Thymus (tissue), 11 donors: ENCODE measurements around the gene CYP27C1. TPM values are rescaled to one million over a fixed set of nuclear protein-coding genes. Genes with fewer than 3 reads are reported as not detected.

Experiments
- DNase-seq, 9 donors: peaks; one replicate each; pipeline ENCODE4 v3.0.0-alpha.2; 2013; ENCODE audit warnings: low spot score in 9 of 9, low read depth in 6 of 9, missing footprints in 1 of 9
- H3K27ac ChIP-seq, 2 donors: one replicate each; pipeline ENCODE4 v1.5.1; 2013; ENCODE audit warnings: control low read depth in 1 of 2, low read depth in 1 of 2, low read length in 1 of 2, mild to moderate bottlenecking in 1 of 2, moderate library complexity in 1 of 2
- H3K27me3 ChIP-seq, 2 donors: one replicate each; pipeline ENCODE4 v1.5.1; 2013; ENCODE audit warnings: low read length in 1 of 2; ENCODE audit not compliant: control insufficient read depth in 2 of 2, insufficient read depth in 1 of 2
- H3K36me3 ChIP-seq, 2 donors: one replicate each; pipeline ENCODE4 v1.5.1; 2013; ENCODE audit warnings: low read length in 1 of 2, mild to moderate bottlenecking in 1 of 2, moderate library complexity in 1 of 2; ENCODE audit not compliant: control insufficient read depth in 2 of 2, insufficient read depth in 2 of 2
- H3K4me1 ChIP-seq, 2 donors: one replicate each; pipeline ENCODE4 v1.5.1; 2013; ENCODE audit warnings: low read length in 2 of 2; ENCODE audit not compliant: control insufficient read depth in 2 of 2, insufficient read depth in 2 of 2
- H3K4me3 ChIP-seq, 2 donors: one replicate each; pipeline ENCODE4 v1.5.1; 2013; ENCODE audit warnings: low read length in 2 of 2, control low read depth in 1 of 2, mild to moderate bottlenecking in 1 of 2
- H3K9me3 ChIP-seq, 2 donors: one replicate each; pipeline ENCODE4 v1.5.1; 2013; ENCODE audit warnings: low read length in 1 of 2, mild to moderate bottlenecking in 1 of 2; ENCODE audit not compliant: control insufficient read depth in 2 of 2, insufficient read depth in 1 of 2
- WGBS: extraction: QIAGEN DNeasy Blood & Tissue Kit; methylation state at CpG from one replicate; pipeline ENCODE4 v1.1.7; 2013; 5-methylcytosine and 5-hydroxymethylcytosine counted together
- polyA plus RNA-seq: library from polyadenylated mRNA; stranded (reverse); fragments of 200-250 nt; gene quantifications from one replicate; pipeline ENCODE4 v1.2.3, GENCODE V29; 2013
- total RNA-seq: library from RNA; stranded (reverse); fragments of 120-200 nt; gene quantifications from one replicate; pipeline ENCODE4 v1.2.4, GENCODE V29; 2013
- donor health status: healthy.

The CYP27C1 gene
- total and polyA plus RNA-seq, 2 donors, result 0.05 TPM

- H3K36me3 ChIP-seq, result no peaks in the 10 kb centered on the region
- WGBS, result 96% methylated on average over 4 of the region's 4 CpGs
- H3K27me3 ChIP-seq, result no peaks in the 10 kb centered on the region
- no peaks in the 10 kb centered on the region for H3K9me3 ChIP-seq
- H3K4me3 ChIP-seq, result no peak overlapping the region
- peaks cover 0 to 2% of the 10 kb centered on the region in 2 donors for H3K4me1 ChIP-seq
- no peak for DNase-seq
- no peak overlapping the region for H3K27ac ChIP-seq
Measured at GRCh38 chr2:127142663-127143630, 77.2 kb downstream of the CYP27C1 start.

- no peak for DNase-seq
- Histone ChIP-seq H3K36me3 (no peaks in the 10 kb centered on the region), H3K27me3 (no peaks in the 10 kb centered on the region), H3K9me3 (no peaks in the 10 kb centered on the region), H3K4me3 (no peak overlapping the region), H3K4me1 (no peaks in the 10 kb centered on the region), H3K27ac (no peak overlapping the region)
- WGBS, result 69% methylated on average over 13 of the region's 13 CpGs
Measured at GRCh38 chr2:127140538-127140937, 79.6 kb downstream of the CYP27C1 start.

- 55% methylated on average over 2 of the region's 2 CpGs for WGBS
Measured at GRCh38 chr2:127139766-127140165, 80.3 kb downstream of the CYP27C1 start.

DNA sequence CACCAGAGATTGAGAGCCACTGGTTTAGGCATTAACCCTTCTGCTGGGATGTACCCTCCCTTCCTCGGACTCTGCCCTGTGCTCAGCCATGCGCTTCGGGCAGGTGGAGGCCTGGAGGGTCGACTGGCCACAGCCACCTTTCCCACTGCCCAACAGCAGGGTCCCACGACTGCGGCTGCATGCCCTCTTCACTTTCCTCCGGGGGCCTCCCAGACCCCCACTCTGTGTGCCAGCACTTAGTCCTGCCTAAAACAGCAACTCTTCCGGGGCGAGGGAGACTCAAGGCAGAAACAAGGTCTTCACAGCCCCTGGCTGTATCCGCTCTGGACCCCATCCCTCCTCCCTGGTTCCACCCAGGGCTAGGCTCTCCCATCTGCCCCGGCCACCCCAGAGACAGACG is 81.8 kb downstream of the CYP27C1 start:
- Histone ChIP-seq H3K9me3 (no peaks in the 10 kb centered on the region), H3K27ac (no peak overlapping the region), H3K36me3 (no peaks in the 10 kb centered on the region), H3K4me1 (no peaks in the 10 kb centered on the region), H3K27me3 (no peaks in the 10 kb centered on the region), H3K4me3 (no peak overlapping the region)
- WGBS, result 92% methylated on average over 12 of the region's 12 CpGs
- DNase-seq, result no peak

More at GRCh38 chr2:127139766-127140165, 80.3 kb downstream of the CYP27C1 start:
- DNase-seq, result no peak
- Histone ChIP-seq H3K36me3 (no peaks in the 10 kb centered on the region), H3K9me3 (no peaks in the 10 kb centered on the region), H3K4me3 (no peak overlapping the region), H3K4me1 (no peaks in the 10 kb centered on the region), H3K27me3 (no peaks in the 10 kb centered on the region), H3K27ac (no peak overlapping the region)

DNA sequence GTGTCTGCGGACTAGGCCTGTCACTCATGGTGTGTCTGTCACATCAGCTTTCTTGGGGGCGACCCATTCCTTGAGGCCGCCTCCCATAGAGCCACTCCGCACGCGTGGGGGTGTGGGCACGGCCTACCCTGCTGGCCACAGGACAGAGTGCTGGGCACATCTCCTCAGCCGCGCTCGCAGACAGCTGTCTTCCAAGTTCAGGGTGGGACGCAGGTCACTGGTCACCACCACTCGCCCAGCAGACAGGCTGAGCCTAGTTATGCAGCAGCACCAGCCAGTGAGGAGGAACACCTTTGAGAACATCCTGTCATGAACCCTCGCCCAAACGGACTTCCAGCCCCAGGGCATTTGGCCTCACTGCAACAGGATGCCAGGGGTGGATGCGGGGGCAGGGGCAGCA is 82.4 kb downstream of the CYP27C1 start:
- H3K9me3 ChIP-seq, result no peaks in the 10 kb centered on the region
- WGBS, result 97% methylated on average over 15 of the region's 15 CpGs
- H3K27me3 ChIP-seq, result no peaks in the 10 kb centered on the region
- no peak overlapping the region for H3K4me3 ChIP-seq
- H3K27ac ChIP-seq, result no peak overlapping the region
- H3K36me3 ChIP-seq, result no peaks in the 10 kb centered on the region
- H3K4me1 ChIP-seq, result no peaks in the 10 kb centered on the region
- DNase-seq, result no peak

- Histone ChIP-seq H3K9me3 (no peaks in the 10 kb centered on the region), H3K4me1 (no peaks in the 10 kb centered on the region)
Measured at GRCh38 chr2:127137225-127137624, 82.9 kb downstream of the CYP27C1 start.

DNA sequence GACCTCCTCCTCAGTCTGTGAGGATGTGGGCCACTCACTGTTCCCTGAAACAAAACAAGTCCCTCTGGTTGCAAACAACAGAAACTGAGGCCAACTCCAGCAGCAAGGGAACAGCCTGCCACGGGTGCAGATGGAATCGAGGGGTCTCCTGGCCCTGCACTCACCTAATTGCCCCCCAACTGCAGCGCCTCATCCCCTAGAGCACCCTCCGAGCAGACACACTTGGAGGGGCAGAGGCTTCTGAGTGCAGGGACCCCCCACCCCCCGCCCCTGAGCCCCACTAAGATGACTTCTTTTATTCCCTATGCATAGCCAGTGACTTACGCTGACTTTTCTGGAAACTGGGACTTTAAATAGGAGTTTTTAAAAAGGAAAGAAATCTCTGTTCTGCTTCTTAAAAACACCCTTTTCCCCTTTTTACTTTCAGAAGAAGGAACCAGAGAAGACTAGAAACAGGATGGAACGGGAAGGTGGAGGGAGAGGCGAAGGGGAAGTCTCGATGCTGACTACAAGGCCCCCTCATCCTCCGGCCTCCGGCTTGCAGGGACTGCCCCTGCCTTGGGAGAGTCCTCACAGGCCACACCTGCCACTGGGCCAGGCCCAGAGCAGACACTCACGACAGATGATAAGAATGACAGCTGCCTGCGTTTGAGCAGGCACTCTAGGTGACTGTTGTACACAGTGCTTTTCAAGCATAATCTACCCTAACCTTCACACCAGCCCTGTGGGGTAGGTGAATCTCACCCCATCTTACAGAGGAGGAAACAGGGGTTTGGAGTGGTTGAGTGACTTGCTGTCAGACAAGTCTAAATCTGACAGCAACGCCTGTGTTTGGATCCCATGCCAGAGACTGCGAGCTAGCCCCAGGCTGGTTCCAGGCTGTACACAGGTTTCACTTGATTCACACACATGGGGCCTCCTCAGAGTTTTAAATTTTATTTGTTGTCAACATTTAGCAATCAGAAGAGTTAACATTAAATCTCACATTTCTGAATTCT is 85.0 kb downstream of the CYP27C1 start:
- Histone ChIP-seq H3K27me3 (no peaks in the 10 kb centered on the region), H3K9me3 (no peaks in the 10 kb centered on the region), H3K4me3 (no peak overlapping the region), H3K27ac (no peak overlapping the region), H3K36me3 (no peaks in the 10 kb centered on the region), H3K4me1 (no peaks in the 10 kb centered on the region)
- no peak for DNase-seq
- WGBS, result 67% methylated on average over 15 of the region's 15 CpGs

More at GRCh38 chr2:127137225-127137624, 82.9 kb downstream of the CYP27C1 start:
- H3K36me3 ChIP-seq, result no peaks in the 10 kb centered on the region
- no peak for DNase-seq
- H3K27ac ChIP-seq, result no peak overlapping the region
- WGBS, result 97% methylated on average over 12 of the region's 12 CpGs
- no peak overlapping the region for H3K4me3 ChIP-seq
- H3K27me3 ChIP-seq, result no peaks in the 10 kb centered on the region

DNA sequence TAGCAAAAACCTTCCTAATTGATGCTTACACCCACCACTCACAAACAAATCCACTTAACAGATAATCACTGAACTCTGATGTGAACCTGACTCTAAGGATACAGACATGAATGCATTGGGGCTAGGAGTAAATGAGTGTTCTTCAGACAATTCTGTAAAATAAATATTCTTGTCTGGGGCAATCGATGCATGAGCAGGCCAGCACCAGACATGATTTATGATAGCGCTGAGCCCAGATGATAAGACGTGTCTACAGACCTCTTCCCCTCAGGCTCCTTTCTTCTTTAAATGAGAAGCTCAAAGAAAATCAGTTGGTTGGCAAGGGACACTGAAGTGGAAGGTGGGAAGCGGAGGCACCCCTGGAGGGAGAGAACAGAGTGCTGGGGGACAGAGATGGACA is 85.9 kb downstream of the CYP27C1 start:
- Histone ChIP-seq H3K27ac (no peak overlapping the region), H3K4me3 (no peak overlapping the region), H3K27me3 (no peaks in the 10 kb centered on the region), H3K4me1 (no peaks in the 10 kb centered on the region), H3K9me3 (no peaks in the 10 kb centered on the region), H3K36me3 (no peaks in the 10 kb centered on the region)
- WGBS, result 92% methylated on average over 4 of the region's 4 CpGs
- DNase-seq, result no peak
